ENCODE measurements around the gene SLF2. TPM values are rescaled to one million over a fixed set of nuclear protein-coding genes. Genes with fewer than 3 reads are reported as not detected.

The SLF2 gene
- total and polyA plus RNA-seq, 9 donors, result 19.6 to 81.9 (median 40.3) TPM

GRCh38 chr10:100962351-100963080 lies 49.8 kb downstream of the SLF2 start:
- Histone ChIP-seq H3K36me3 (no peaks in the 10 kb centered on the region), H3K4me1 (ENCODE audit: insufficient read depth) (no peaks in the 10 kb centered on the region), H3K27ac (no peak overlapping the region), H3K9me3 (no peaks in the 10 kb centered on the region), H3K4me3 (no peak overlapping the region), H3K27me3 (no peaks in the 10 kb centered on the region)
- TF ChIP-seq POLR2A (IDR thresholded peaks at IDR 0.05) (no peak), EP300 (IDR thresholded peaks at IDR 0.05) (no peak)
- TF ChIP-seq, protein P1, sequence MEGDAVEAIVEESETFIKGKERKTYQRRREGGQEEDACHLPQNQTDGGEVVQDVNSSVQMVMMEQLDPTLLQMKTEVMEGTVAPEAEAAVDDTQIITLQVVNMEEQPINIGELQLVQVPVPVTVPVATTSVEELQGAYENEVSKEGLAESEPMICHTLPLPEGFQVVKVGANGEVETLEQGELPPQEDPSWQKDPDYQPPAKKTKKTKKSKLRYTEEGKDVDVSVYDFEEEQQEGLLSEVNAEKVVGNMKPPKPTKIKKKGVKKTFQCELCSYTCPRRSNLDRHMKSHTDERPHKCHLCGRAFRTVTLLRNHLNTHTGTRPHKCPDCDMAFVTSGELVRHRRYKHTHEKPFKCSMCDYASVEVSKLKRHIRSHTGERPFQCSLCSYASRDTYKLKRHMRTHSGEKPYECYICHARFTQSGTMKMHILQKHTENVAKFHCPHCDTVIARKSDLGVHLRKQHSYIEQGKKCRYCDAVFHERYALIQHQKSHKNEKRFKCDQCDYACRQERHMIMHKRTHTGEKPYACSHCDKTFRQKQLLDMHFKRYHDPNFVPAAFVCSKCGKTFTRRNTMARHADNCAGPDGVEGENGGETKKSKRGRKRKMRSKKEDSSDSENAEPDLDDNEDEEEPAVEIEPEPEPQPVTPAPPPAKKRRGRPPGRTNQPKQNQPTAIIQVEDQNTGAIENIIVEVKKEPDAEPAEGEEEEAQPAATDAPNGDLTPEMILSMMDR (IDR thresholded peaks at IDR 0.05), result no peak
- WGBS, 3 donors, result 44 to 61% (median 48%) methylated on average over 4 of the region's 4 CpGs
- DNase-seq, result no peak
- intact Hi-C loops (cut with DNase I), result loop anchor here in 1 of 4 donors (10.0 kb wide), 1 partner anchor 78 kb away; no protein-coding TSS in a partner anchor

- TF ChIP-seq EP300 (IDR thresholded peaks at IDR 0.05) (no peak), POLR2A (IDR thresholded peaks at IDR 0.05) (no peak)
- TF ChIP-seq, protein P1 (IDR thresholded peaks at IDR 0.05), result no peak
- Histone ChIP-seq H3K9me3 (no peaks in the 10 kb centered on the region), H3K27ac (no peak overlapping the region), H3K27me3 (no peaks in the 10 kb centered on the region), H3K36me3 (no peaks in the 10 kb centered on the region), H3K4me1 (ENCODE audit: insufficient read depth) (peaks cover under 1% of the 10 kb centered on the region), H3K4me3 (no peak overlapping the region)
- intact Hi-C loops (cut with DNase I), result loop anchor here in 1 of 4 donors (10.0 kb wide), 1 partner anchor 79 kb away; no protein-coding TSS in a partner anchor
- DNase-seq, result no peak
- 90 to 97% (median 96%) methylated on average over 1 of the region's 1 CpG for WGBS, 3 donors
These were observed 51.1 kb downstream of the SLF2 start for GRCh38 chr10:100963826-100964225.

GRCh38 chr10:100965820-100966219 lies 53.1 kb downstream of the SLF2 start:
- Histone ChIP-seq H3K9me3 (no peaks in the 10 kb centered on the region), H3K4me1 (ENCODE audit: insufficient read depth) (peaks cover 8% of the 10 kb centered on the region), H3K27ac (no peak overlapping the region), H3K36me3 (no peaks in the 10 kb centered on the region), H3K4me3 (no peak overlapping the region), H3K27me3 (no peaks in the 10 kb centered on the region)
- intact Hi-C loops (cut with DNase I), result loop anchor here in 1 of 4 donors (10.0 kb wide), 1 partner anchor 81 kb away; no protein-coding TSS in a partner anchor
- DNase-seq, result no peak
- 50 to 68% (median 57%) methylated on average over 5 of the region's 5 CpGs for WGBS, 3 donors
- no peak for TF ChIP-seq POLR2A (IDR thresholded peaks at IDR 0.05)
- TF ChIP-seq EP300 (IDR thresholded peaks at IDR 0.05), result no peak
- TF ChIP-seq, protein P1 (IDR thresholded peaks at IDR 0.05), result no peak

DNA sequence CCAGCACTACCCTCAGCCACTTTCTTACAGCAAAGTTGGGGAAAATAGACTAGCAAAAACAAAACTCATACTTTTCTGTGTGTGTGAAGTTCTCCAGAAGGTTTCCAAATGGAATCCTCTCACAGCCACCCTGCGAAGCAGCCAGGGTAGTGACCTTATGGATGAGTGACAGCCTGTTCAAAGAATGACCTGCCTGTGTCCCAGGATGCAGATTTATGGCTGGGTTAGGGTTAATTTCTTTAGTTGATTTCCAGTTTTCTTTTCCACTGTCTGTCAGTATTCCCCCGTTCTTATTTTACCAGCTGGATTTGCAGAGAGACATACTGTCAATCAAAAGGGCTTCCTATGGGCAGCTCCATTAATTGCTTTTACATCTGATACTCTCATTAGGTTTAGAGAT lies 54.1 kb downstream of the SLF2 start:
- WGBS, 3 donors, result 56 to 64% (median 62%) methylated on average over 2 of the region's 2 CpGs
- H3K4me1 ChIP-seq (ENCODE audit: insufficient read depth), result peaks cover 8% of the 10 kb centered on the region
- TF ChIP-seq, protein P1 (IDR thresholded peaks at IDR 0.05), result no peak
- no peak for DNase-seq
- no peaks in the 10 kb centered on the region for H3K27me3 ChIP-seq
- no peak overlapping the region for H3K4me3 ChIP-seq
- H3K9me3 ChIP-seq, result no peaks in the 10 kb centered on the region
- no peaks in the 10 kb centered on the region for H3K36me3 ChIP-seq
- no peak overlapping the region for H3K27ac ChIP-seq
- intact Hi-C loops (cut with DNase I), result loop anchor here in 1 of 4 donors (10.0 kb wide), 1 partner anchor 82 kb away; no protein-coding TSS in a partner anchor
